Measurements from ENCODE around the gene HIF1A.

- no peak for TF ChIP-seq JUND (IDR thresholded peaks at IDR 0.05)
- TF ChIP-seq TAF1 (conservative IDR thresholded peaks at IDR 0.05), result no peak
- no peak for TF ChIP-seq CTCF (IDR thresholded peaks at IDR 0.05; ENCODE audit: low read depth, low read length, missing input control)
- no peak for TF ChIP-seq SP1 (IDR thresholded peaks at IDR 0.05)
- TF ChIP-seq YY1 (IDR thresholded peaks at IDR 0.05), result no peak
- no peak for TF ChIP-seq HNF4A (conservative IDR thresholded peaks at IDR 0.05)
- no peak for TF ChIP-seq REST (IDR thresholded peaks at IDR 0.05)
- no peak for TF ChIP-seq ZBTB33 (IDR thresholded peaks at IDR 0.05)
- no peak for TF ChIP-seq RAD21 (IDR thresholded peaks at IDR 0.05)
- no peak for TF ChIP-seq MAX (IDR thresholded peaks at IDR 0.05)
- TF ChIP-seq EGR1 (IDR thresholded peaks at IDR 0.05; ENCODE audit: low read depth in 2 of 2), result no peak
- no peak for TF ChIP-seq RXRA (IDR thresholded peaks at IDR 0.05)
- TF ChIP-seq GABPA (IDR thresholded peaks at IDR 0.05 in 1 of 2, conservative IDR thresholded peaks at IDR 0.05 in 1 of 2), result no peak
- no peak for TF ChIP-seq HNF4G (IDR thresholded peaks at IDR 0.05)
Observed at GRCh38 chr14:61651355-61651754, 44.0 kb upstream of the HIF1A start.

All from liver (tissue), 3 donors.